Measurements from ENCODE around the gene L3MBTL4. TPM values are rescaled to one million over a fixed set of nuclear protein-coding genes. Genes with fewer than 3 reads are reported as not detected.

L3MBTL4 gene
- total and polyA plus RNA-seq, 7 donors = 0.04 to 1.3 (median 0.22) TPM

DNA sequence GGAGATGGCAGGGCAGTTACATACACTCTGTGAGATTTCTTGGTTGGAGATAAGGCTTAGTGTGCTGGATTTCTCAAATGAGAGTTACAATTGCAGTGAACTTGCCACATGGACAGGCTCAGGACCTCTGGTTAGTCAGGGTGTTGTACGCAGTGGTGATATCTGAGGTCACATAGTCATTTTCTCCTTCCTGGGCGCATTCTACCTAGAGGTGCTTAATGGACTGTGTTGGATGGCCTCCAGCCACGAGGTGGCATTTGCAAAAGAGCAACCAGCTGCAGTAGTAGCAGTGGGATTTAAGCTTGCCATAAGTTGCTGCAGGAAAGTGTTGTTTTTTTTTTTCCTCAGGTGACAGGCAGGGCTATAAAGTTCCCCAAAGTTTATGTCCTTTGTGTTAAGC, 345.6 kb downstream of the L3MBTL4 start:
- no peaks in the 10 kb centered on the region for H3K36me3 ChIP-seq (ENCODE audit: insufficient read depth in 1 of 2, low read depth in 1 of 2)
- ATAC-seq (no peak), DNase-seq (no peak)
- WGBS, 3 donors = 75 to 78% (median 75%) methylated on average over 3 of the region's 3 CpGs
- TF ChIP-seq, protein P1, sequence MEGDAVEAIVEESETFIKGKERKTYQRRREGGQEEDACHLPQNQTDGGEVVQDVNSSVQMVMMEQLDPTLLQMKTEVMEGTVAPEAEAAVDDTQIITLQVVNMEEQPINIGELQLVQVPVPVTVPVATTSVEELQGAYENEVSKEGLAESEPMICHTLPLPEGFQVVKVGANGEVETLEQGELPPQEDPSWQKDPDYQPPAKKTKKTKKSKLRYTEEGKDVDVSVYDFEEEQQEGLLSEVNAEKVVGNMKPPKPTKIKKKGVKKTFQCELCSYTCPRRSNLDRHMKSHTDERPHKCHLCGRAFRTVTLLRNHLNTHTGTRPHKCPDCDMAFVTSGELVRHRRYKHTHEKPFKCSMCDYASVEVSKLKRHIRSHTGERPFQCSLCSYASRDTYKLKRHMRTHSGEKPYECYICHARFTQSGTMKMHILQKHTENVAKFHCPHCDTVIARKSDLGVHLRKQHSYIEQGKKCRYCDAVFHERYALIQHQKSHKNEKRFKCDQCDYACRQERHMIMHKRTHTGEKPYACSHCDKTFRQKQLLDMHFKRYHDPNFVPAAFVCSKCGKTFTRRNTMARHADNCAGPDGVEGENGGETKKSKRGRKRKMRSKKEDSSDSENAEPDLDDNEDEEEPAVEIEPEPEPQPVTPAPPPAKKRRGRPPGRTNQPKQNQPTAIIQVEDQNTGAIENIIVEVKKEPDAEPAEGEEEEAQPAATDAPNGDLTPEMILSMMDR (IDR thresholded peaks at IDR 0.05) = no peak
- H3K4me1 ChIP-seq = no peaks in the 10 kb centered on the region
- H3K4me3 ChIP-seq = no peak overlapping the region
- H3K9me3 ChIP-seq = no peaks in the 10 kb centered on the region
- H3K27ac ChIP-seq = no peak overlapping the region
- intact Hi-C loops (cut with DNase I) = no loop called here
- no peaks in the 10 kb centered on the region for H3K27me3 ChIP-seq (ENCODE audit: insufficient read depth in 3 of 3, low read length in 2 of 3)

DNA sequence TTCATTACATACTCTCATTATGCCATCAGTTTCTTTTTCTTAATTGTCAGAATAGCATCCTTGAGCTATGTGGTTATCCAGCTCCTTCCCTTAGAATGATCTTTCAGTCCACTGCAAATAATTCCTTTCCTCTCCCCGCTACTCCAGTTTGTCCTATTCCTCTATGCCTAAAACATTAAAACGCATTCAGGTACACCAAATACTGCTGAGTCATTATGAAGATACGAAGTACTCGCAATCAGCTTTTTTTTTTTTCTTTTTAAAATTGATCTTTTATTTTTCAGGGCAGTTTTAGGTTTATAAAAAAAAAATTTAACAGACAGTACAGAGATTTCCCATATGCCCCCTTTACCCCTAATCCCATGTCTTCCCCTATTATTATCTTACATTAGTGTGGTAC, 354.6 kb downstream of the L3MBTL4 start:
- no peak overlapping the region for H3K27ac ChIP-seq
- no peaks in the 10 kb centered on the region for H3K36me3 ChIP-seq (ENCODE audit: insufficient read depth in 1 of 2, low read depth in 1 of 2)
- intact Hi-C loops (cut with DNase I) = no loop called here
- TF ChIP-seq, protein P1 (IDR thresholded peaks at IDR 0.05) = no peak
- DNase-seq (no peak), ATAC-seq (no peak)
- WGBS, 3 donors = 93 to 96% (median 94%) methylated on average over 4 of the region's 4 CpGs
- no peak overlapping the region for H3K4me3 ChIP-seq
- no peaks in the 10 kb centered on the region for H3K9me3 ChIP-seq
- no peaks in the 10 kb centered on the region for H3K4me1 ChIP-seq
- H3K27me3 ChIP-seq (ENCODE audit: insufficient read depth in 3 of 3, low read length in 2 of 3) = no peaks in the 10 kb centered on the region

DNA sequence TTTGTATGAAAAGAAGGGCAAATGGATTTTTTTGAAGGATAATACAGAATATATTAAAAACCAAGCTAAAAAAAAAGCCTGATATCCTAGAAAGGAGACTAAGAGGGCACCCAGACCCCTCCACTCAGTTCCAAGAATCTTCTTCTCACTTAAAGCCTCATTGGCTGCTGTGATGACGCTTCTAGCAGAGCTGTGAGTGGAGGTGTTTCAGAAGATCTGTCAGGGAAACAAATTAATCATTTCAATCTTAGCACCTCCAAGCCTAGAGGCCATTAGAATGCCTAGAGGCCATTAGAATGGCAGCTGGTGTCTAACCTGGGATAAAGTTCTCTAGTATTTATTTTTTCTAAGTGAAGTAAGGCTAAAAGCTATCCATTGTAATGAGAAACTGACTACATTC, 355.2 kb downstream of the L3MBTL4 start:
- DNase-seq (no peak), ATAC-seq (no peak)
- Histone ChIP-seq H3K36me3 (ENCODE audit: insufficient read depth in 1 of 2, low read depth in 1 of 2) (no peaks in the 10 kb centered on the region), H3K27me3 (ENCODE audit: insufficient read depth in 3 of 3, low read length in 2 of 3) (no peaks in the 10 kb centered on the region), H3K4me1 (no peaks in the 10 kb centered on the region), H3K4me3 (no peak overlapping the region), H3K27ac (no peak overlapping the region), H3K9me3 (no peaks in the 10 kb centered on the region)
- 64 to 67% (median 66%) methylated on average over 1 of the region's 1 CpG for WGBS, 3 donors
- intact Hi-C loops (cut with DNase I) = loop anchor here in 1 of 2 donors (10.0 kb wide), 1 partner anchor 405 kb away; no protein-coding TSS in a partner anchor
- TF ChIP-seq, protein P1 (IDR thresholded peaks at IDR 0.05) = no peak

DNA sequence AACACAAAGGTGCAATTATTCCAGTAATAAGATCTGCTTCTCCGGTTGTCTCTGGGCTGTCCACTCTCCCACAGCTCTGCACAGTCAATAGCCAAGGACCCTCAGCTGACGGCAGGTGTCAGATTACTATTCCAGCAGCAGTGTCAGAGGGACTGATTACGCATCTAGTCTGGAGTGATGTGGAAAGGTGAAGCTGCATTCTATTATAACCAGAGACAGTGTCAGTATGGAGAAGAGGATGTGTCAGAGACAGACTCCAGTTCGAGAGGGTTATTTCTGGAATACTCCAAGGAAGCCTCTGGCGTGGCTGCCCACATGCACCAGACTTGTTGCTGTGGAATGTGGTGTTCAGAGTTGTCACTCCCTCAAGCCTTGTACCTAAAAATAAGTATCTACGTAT, 355.8 kb downstream of the L3MBTL4 start:
- Histone ChIP-seq H3K4me3 (no peak overlapping the region), H3K27me3 (ENCODE audit: insufficient read depth in 3 of 3, low read length in 2 of 3) (no peaks in the 10 kb centered on the region), H3K27ac (no peak overlapping the region), H3K36me3 (ENCODE audit: insufficient read depth in 1 of 2, low read depth in 1 of 2) (no peaks in the 10 kb centered on the region), H3K4me1 (no peaks in the 10 kb centered on the region), H3K9me3 (no peaks in the 10 kb centered on the region)
- ATAC-seq = peak; percentile 72 to 96 (median 82)
- intact Hi-C loops (cut with DNase I) = loop anchor here in 1 of 2 donors (10.0 kb wide), 1 partner anchor 404 kb away; no protein-coding TSS in a partner anchor
- TF ChIP-seq, protein P1 (IDR thresholded peaks at IDR 0.05) = no peak
- WGBS, 3 donors = 16 to 24% (median 24%) methylated on average over 6 of the region's 6 CpGs
- DNase-seq = no peak

DNA sequence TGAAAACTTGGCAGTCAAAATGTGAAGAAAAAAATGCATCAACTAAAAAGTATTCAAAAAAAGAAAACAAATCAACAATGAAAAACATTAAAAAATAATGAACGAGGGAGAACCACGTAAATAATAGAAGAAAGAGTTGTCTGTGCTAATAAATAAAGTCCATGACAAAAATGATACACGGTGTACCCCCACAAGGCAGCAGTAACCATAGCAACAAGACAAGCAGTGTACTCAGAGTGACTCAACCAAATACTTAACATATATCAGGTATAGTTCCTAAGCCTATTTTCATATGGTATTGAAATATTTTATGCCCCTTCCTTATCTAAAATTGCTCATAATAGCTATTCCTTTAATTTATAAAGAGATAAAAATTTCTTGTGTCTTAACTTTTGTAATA, 357.1 kb downstream of the L3MBTL4 start:
- H3K9me3 ChIP-seq = no peaks in the 10 kb centered on the region
- TF ChIP-seq, protein P1 (IDR thresholded peaks at IDR 0.05) = no peak
- no peaks in the 10 kb centered on the region for H3K27me3 ChIP-seq (ENCODE audit: insufficient read depth in 3 of 3, low read length in 2 of 3)
- DNase-seq (no peak), ATAC-seq (no peak)
- no peaks in the 10 kb centered on the region for H3K36me3 ChIP-seq (ENCODE audit: insufficient read depth in 1 of 2, low read depth in 1 of 2)
- H3K27ac ChIP-seq = no peak overlapping the region
- H3K4me3 ChIP-seq = no peak overlapping the region
- intact Hi-C loops (cut with DNase I) = loop anchor here in 1 of 2 donors (10.0 kb wide), 1 partner anchor 403 kb away; no protein-coding TSS in a partner anchor
- no peaks in the 10 kb centered on the region for H3K4me1 ChIP-seq
- 61 to 75% (median 74%) methylated on average over 3 of the region's 3 CpGs for WGBS, 3 donors
